ENCODE results near the gene KAT5.
"Not testable (repeated sequence)": the region's sequence is repeated elsewhere in the genome, so short reads cannot be mapped to it uniquely, and the experiment has no call there.

The KAT5 gene

GRCh38 chr11:65744026-65744698 lies 32.1 kb downstream of the KAT5 start:
- H3K4me1 ChIP-seq (ENCODE audit: control insufficient read depth, insufficient read depth, low read length) = no peaks in the 10 kb centered on the region
- no peaks in the 10 kb centered on the region for H3K36me3 ChIP-seq (ENCODE audit: control insufficient read depth, insufficient read depth, low read length)
- peaks cover 3% of the 10 kb centered on the region; the same call in 1 of the 2 replicates for H3K9me3 ChIP-seq (ENCODE audit: control insufficient read depth, insufficient read depth, low read depth, low read length)
- peaks cover 8% of the 10 kb centered on the region; the same call in 1 of the 2 replicates for H3K27me3 ChIP-seq (ENCODE audit: control insufficient read depth, insufficient read depth, low read length)
- no peak overlapping the region for H3K9ac ChIP-seq (ENCODE audit: low read length)
- H3K27ac ChIP-seq (ENCODE audit: low read depth, low read length) = no peak overlapping the region
- no peak overlapping the region for H3K4me3 ChIP-seq (ENCODE audit: low read depth, low read length)

GRCh38 chr11:65744699-65745042 lies 32.6 kb downstream of the KAT5 start:
- peaks cover 13% of the 10 kb centered on the region for H3K27me3 ChIP-seq (ENCODE audit: control insufficient read depth, insufficient read depth, low read length)
- H3K9ac ChIP-seq (ENCODE audit: low read length) = no peak overlapping the region
- H3K27ac ChIP-seq (ENCODE audit: low read depth, low read length) = no peak overlapping the region
- H3K4me3 ChIP-seq (ENCODE audit: low read depth, low read length) = no peak overlapping the region
- peaks cover 3% of the 10 kb centered on the region; the same call in 1 of the 2 replicates for H3K9me3 ChIP-seq (ENCODE audit: control insufficient read depth, insufficient read depth, low read depth, low read length)
- no peaks in the 10 kb centered on the region for H3K4me1 ChIP-seq (ENCODE audit: control insufficient read depth, insufficient read depth, low read length)
- H3K36me3 ChIP-seq (ENCODE audit: control insufficient read depth, insufficient read depth, low read length) = no peaks in the 10 kb centered on the region

DNA sequence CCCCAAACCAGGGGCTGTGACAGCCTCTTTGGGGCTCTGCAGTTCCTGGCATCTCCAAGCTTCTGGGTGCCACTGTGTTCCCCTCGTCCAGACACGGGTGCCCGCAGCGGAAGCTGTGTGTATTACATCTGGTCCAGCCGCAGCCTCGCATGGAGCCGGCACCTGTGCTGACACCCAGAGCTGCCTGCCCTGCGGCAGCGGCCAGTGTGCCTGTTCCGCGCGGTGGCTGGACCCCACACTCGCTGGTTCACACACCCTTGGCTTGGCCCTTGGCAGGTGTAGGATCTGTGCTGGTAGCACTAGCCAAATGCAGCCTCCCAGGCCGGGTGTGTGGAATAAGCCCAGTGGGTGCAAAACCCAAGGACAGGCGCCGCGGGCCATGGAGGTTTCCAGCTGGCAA lies 33.0 kb downstream of the KAT5 start:
- Histone ChIP-seq H3K27ac (ENCODE audit: low read depth, low read length) (no peak overlapping the region), H3K9me3 (ENCODE audit: control insufficient read depth, insufficient read depth, low read depth, low read length) (peaks cover 3% of the 10 kb centered on the region; the same call in 1 of the 2 replicates), H3K9ac (ENCODE audit: low read length) (no peak overlapping the region), H3K4me1 (ENCODE audit: control insufficient read depth, insufficient read depth, low read length) (no peaks in the 10 kb centered on the region), H3K27me3 (ENCODE audit: control insufficient read depth, insufficient read depth, low read length) (peaks cover 17% of the 10 kb centered on the region), H3K4me3 (ENCODE audit: low read depth, low read length) (no peak overlapping the region), H3K36me3 (ENCODE audit: control insufficient read depth, insufficient read depth, low read length) (no peaks in the 10 kb centered on the region)

- H3K27ac ChIP-seq (ENCODE audit: low read depth, low read length); H3K9me3 ChIP-seq (ENCODE audit: control insufficient read depth, insufficient read depth, low read depth, low read length); H3K9ac ChIP-seq (ENCODE audit: low read length); H3K4me3 ChIP-seq (ENCODE audit: low read depth, low read length); H3K27me3 ChIP-seq (ENCODE audit: control insufficient read depth, insufficient read depth, low read length); H3K4me1 ChIP-seq (ENCODE audit: control insufficient read depth, insufficient read depth, low read length); H3K36me3 ChIP-seq (ENCODE audit: control insufficient read depth, insufficient read depth, low read length): not testable (repeated sequence)
These were observed 50.1 kb downstream of the KAT5 start for GRCh38 chr11:65762169-65762568.

GRCh38 chr11:65762816-65763215 lies 50.8 kb downstream of the KAT5 start:
- not testable (repeated sequence) for H3K4me1 ChIP-seq (ENCODE audit: control insufficient read depth, insufficient read depth, low read length); H3K36me3 ChIP-seq (ENCODE audit: control insufficient read depth, insufficient read depth, low read length); H3K4me3 ChIP-seq (ENCODE audit: low read depth, low read length); H3K27ac ChIP-seq (ENCODE audit: low read depth, low read length); H3K9me3 ChIP-seq (ENCODE audit: control insufficient read depth, insufficient read depth, low read depth, low read length); H3K9ac ChIP-seq (ENCODE audit: low read length); H3K27me3 ChIP-seq (ENCODE audit: control insufficient read depth, insufficient read depth, low read length)

DNA sequence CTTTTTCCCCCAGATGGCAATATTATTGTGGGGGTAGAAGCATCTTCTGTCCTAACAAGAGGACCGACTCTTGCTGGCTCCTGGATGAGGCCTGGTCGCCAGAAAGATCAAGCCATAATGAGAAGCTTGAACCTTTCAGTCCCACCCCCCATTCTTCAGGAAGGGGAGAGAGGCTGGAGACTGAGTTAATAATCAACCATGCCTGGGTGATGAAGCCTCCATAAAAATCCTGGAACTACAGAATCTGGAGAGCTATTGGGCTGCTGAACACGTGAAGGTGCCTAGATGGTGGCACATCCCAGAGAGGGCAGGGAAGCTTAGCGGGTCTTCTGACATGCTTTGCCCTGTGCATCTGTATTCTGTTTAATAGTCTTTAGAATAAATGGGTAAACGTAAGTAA lies 52.4 kb downstream of the KAT5 start:
- Histone ChIP-seq H3K9ac (ENCODE audit: low read length) (no peak overlapping the region), H3K9me3 (ENCODE audit: control insufficient read depth, insufficient read depth, low read depth, low read length) (peaks cover 9% of the 10 kb centered on the region; the same call in 1 of the 2 replicates), H3K4me3 (ENCODE audit: low read depth, low read length) (no peak overlapping the region), H3K27me3 (ENCODE audit: control insufficient read depth, insufficient read depth, low read length) (no peaks in the 10 kb centered on the region), H3K27ac (ENCODE audit: low read depth, low read length) (no peak overlapping the region), H3K4me1 (ENCODE audit: control insufficient read depth, insufficient read depth, low read length) (no peaks in the 10 kb centered on the region), H3K36me3 (ENCODE audit: control insufficient read depth, insufficient read depth, low read length) (no peaks in the 10 kb centered on the region)

GRCh38 chr11:65766535-65766934 lies 54.5 kb downstream of the KAT5 start:
- H3K4me3 ChIP-seq (ENCODE audit: low read depth, low read length) = no peak overlapping the region
- no peak overlapping the region for H3K9ac ChIP-seq (ENCODE audit: low read length)
- no peaks in the 10 kb centered on the region for H3K4me1 ChIP-seq (ENCODE audit: control insufficient read depth, insufficient read depth, low read length)
- no peak overlapping the region for H3K27ac ChIP-seq (ENCODE audit: low read depth, low read length)
- no peaks in the 10 kb centered on the region for H3K36me3 ChIP-seq (ENCODE audit: control insufficient read depth, insufficient read depth, low read length)
- H3K27me3 ChIP-seq (ENCODE audit: control insufficient read depth, insufficient read depth, low read length) = no peaks in the 10 kb centered on the region
- H3K9me3 ChIP-seq (ENCODE audit: control insufficient read depth, insufficient read depth, low read depth, low read length) = peaks cover 7% of the 10 kb centered on the region; the same call in 1 of the 2 replicates

- H3K27me3 ChIP-seq (ENCODE audit: control insufficient read depth, insufficient read depth, low read length) = no peaks in the 10 kb centered on the region
- H3K27ac ChIP-seq (ENCODE audit: low read depth, low read length) = no peak overlapping the region
- peaks cover 7% of the 10 kb centered on the region; the same call in 1 of the 2 replicates for H3K9me3 ChIP-seq (ENCODE audit: control insufficient read depth, insufficient read depth, low read depth, low read length)
- no peak overlapping the region for H3K9ac ChIP-seq (ENCODE audit: low read length)
- no peaks in the 10 kb centered on the region for H3K4me1 ChIP-seq (ENCODE audit: control insufficient read depth, insufficient read depth, low read length)
- H3K36me3 ChIP-seq (ENCODE audit: control insufficient read depth, insufficient read depth, low read length) = no peaks in the 10 kb centered on the region
- no peak overlapping the region for H3K4me3 ChIP-seq (ENCODE audit: low read depth, low read length)
These were observed 55.4 kb downstream of the KAT5 start for GRCh38 chr11:65767406-65767805.

DNA sequence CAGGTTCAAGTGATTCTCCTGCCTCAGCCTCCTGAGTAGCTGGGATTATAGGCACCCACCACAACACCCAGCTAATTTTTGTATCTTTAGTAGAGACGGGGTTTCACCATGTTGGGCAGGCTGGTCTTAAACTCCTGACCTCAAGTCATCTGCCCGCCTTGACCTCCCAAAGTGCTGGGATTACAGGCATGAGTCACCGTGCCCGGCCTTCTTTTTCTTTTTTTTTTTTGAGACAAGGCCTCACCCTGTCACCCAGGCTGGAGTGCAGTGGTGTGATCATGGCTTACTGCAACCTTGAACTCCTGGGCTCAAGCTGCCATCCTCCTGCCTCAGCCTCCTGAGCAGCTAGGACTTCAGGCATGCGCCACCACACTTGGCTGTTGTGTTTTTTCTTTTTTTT lies 55.8 kb downstream of the KAT5 start:
- not testable (repeated sequence) for H3K9me3 ChIP-seq (ENCODE audit: control insufficient read depth, insufficient read depth, low read depth, low read length); H3K27ac ChIP-seq (ENCODE audit: low read depth, low read length); H3K9ac ChIP-seq (ENCODE audit: low read length); H3K36me3 ChIP-seq (ENCODE audit: control insufficient read depth, insufficient read depth, low read length); H3K27me3 ChIP-seq (ENCODE audit: control insufficient read depth, insufficient read depth, low read length); H3K4me1 ChIP-seq (ENCODE audit: control insufficient read depth, insufficient read depth, low read length); H3K4me3 ChIP-seq (ENCODE audit: low read depth, low read length)
